GM12891 (cell line): Measurements from ENCODE around the gene SRGAP1.
"Not testable (repeated sequence)": the region's sequence is repeated elsewhere in the genome, so short reads cannot be mapped to it uniquely, and the experiment has no call there.

Experiments used
- PAX5 ChIP-seq: IDR thresholded peaks from 2 replicates; pipeline ENCODE4 v1.6.1; 2011; ENCODE audit warnings: low read length, moderate library complexity, mild to moderate bottlenecking; ENCODE audit not compliant: insufficient read depth, severe bottlenecking
- POLR2A ChIP-seq: IDR thresholded peaks from 2 replicates; pipeline ENCODE4 v1.6.1; 2011; ENCODE audit warnings: low read depth, low read length, control low read depth
- POLR2AphosphoS5 ChIP-seq: IDR thresholded peaks from 2 replicates; pipeline ENCODE4 v1.6.1; 2011; ENCODE audit warnings: low read depth, low read length, control low read depth
- POU2F2 ChIP-seq: IDR thresholded peaks from 2 replicates; pipeline ENCODE4 v1.6.1; 2011; ENCODE audit warnings: low read depth, mild to moderate bottlenecking, control low read depth, low read length, moderate library complexity
- SPI1 ChIP-seq: IDR thresholded peaks from 2 replicates; pipeline ENCODE4 v1.6.1; 2011; ENCODE audit warnings: low read depth, low read length, control low read depth
- TAF1 ChIP-seq: IDR thresholded peaks from 2 replicates; pipeline ENCODE4 v1.6.1; 2011; ENCODE audit warnings: low read depth, low read length, control low read depth

DNA sequence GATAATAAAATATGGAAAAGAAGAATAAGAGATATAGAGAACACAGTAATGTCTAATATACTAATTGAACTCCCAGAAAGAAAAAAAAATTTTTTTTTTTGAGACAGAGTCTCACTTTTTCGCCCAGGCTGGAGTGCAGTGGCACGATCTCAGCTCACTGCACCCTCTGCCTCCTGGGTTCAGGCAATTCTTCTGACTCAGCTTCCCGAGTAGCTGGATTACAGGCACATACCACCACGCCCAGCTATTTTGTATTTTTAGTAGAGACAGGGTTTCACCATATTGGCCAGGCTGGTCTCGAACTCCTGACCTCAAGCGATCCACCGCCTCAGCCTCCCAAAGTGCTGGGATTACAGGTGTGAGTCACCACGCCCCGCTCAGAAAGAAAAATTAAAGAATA lies 232.1 kb downstream of the SRGAP1 start:
- TF ChIP-seq POLR2A, TAF1, PAX5, POLR2AphosphoS5, POU2F2, SPI1: not testable (repeated sequence)
